H1 (cell line): Measurements from ENCODE around the gene ANKRD11. TPM values are rescaled to one million over a fixed set of nuclear protein-coding genes. Genes with fewer than 3 reads are reported as not detected.
A peak's percentile ranks its signal among the peaks of the same experiment; 100 is the strongest.

ENCODE experiments used
- CTCF ChIA-PET: fragments of 300-600 bp; sonication (Branson Sonifier 250); formaldehyde crosslinking; loops from one replicate; lab custom pipeline; 2021; ENCODE audit not compliant: partially characterized antibody; lab: Charles Lee
- POLR2A ChIA-PET: fragments of 300-600 bp; sonication (Branson Sonifier 250); formaldehyde crosslinking; loops from one replicate; lab custom pipeline; 2021; ENCODE audit warnings: inconsistent platforms; ENCODE audit not compliant: partially characterized antibody; lab: Charles Lee
- DNase-seq, 2 experiments: peaks; one replicate each; pipeline versions ENCODE4 v3.0.0 to v3.0.0-alpha.2; 2010 to 2022; ENCODE audit warnings: low spot score in 2 of 2, low read depth in 1 of 2, mixed read lengths in 1 of 2
- FAIRE-seq: peaks from 2 replicates; lab custom pipeline; 2011; peaks lifted over from hg19 to GRCh38; lab: Jason Lieb, UNC
- H2AFZ ChIP-seq: 2 replicates; pipeline ENCODE4 v1.8.1; 2012; ENCODE audit warnings: low read length, inconsistent platforms
- H2AK5ac ChIP-seq: 2 replicates; pipeline ENCODE4 v1.6.1; 2013; ENCODE audit warnings: low read depth, low read length
- H2BK120ac ChIP-seq: replicated peaks from 2 replicates; pipeline ENCODE3; 2013; ENCODE audit warnings: low read depth, low read length, inconsistent platforms
- H2BK12ac ChIP-seq: 2 replicates; pipeline ENCODE4 v1.6.1; 2013; ENCODE audit warnings: low read depth, low read length
- H2BK15ac ChIP-seq: 2 replicates; pipeline ENCODE4 v1.6.1; 2013; ENCODE audit warnings: low read length
- H2BK20ac ChIP-seq: 2 replicates; pipeline ENCODE4 v1.6.1; 2013; ENCODE audit warnings: low read length
- H2BK5ac ChIP-seq: 2 replicates; pipeline ENCODE4 v1.6.1; 2013; ENCODE audit warnings: low read depth, low read length
- H3K14ac ChIP-seq: 2 replicates; pipeline ENCODE4 v1.6.1; 2013; ENCODE audit warnings: inconsistent platforms; ENCODE audit not compliant: insufficient read length
- H3K18ac ChIP-seq: 2 replicates; pipeline ENCODE4 v1.6.1; 2013; ENCODE audit warnings: low read length; ENCODE audit errors: extremely low read depth
- H3K23ac ChIP-seq: 2 replicates; pipeline ENCODE4 v1.6.1; 2013; ENCODE audit warnings: inconsistent platforms; ENCODE audit not compliant: insufficient read length
- H3K23me2 ChIP-seq: 2 replicates; pipeline ENCODE4 v1.6.1; 2013; ENCODE audit warnings: low read depth, low read length
- H3K27ac ChIP-seq: 2 replicates; pipeline ENCODE4 v1.6.1; 2011; ENCODE audit warnings: low read depth, low read length, inconsistent platforms
- H3K27me3 ChIP-seq, 4 experiments: replicated peaks in 1 of 4; 1 replicate in 1 of 4; 2 replicates in 3 of 4; pipeline versions ENCODE4 v1.6.1 to v1.8.1; 2011 to 2013; ENCODE audit warnings: low read length in 3 of 4, mild to moderate bottlenecking in 3 of 4, inconsistent platforms in 2 of 4, mixed read lengths in 2 of 4, moderate library complexity in 1 of 4; ENCODE audit not compliant: control insufficient read depth in 3 of 4, insufficient read depth in 3 of 4; ENCODE audit errors: extremely low read depth in 1 of 4
- H3K36me3 ChIP-seq, 4 experiments: 2 replicates each; pipeline versions ENCODE4 v1.6.1 to v1.8.1; 2011 to 2013; ENCODE audit warnings: mild to moderate bottlenecking in 4 of 4, low read length in 3 of 4, moderate library complexity in 2 of 4, control low read depth in 1 of 4, inconsistent platforms in 1 of 4; ENCODE audit not compliant: insufficient read depth in 4 of 4, control insufficient read depth in 2 of 4
- H3K4ac ChIP-seq: replicated peaks from 2 replicates; pipeline ENCODE3; 2013; ENCODE audit warnings: low read length, low read depth, mixed read lengths, inconsistent platforms; ENCODE audit not compliant: insufficient read length
- H3K4me1 ChIP-seq, 4 experiments: replicated peaks in 1 of 4; 1 replicate in 1 of 4; 2 replicates in 3 of 4; pipeline versions ENCODE4 v1.6.1 to v1.8.1; 2011 to 2013; ENCODE audit warnings: low read length in 3 of 4, inconsistent platforms in 2 of 4, mixed read lengths in 1 of 4; ENCODE audit not compliant: insufficient read depth in 4 of 4, control insufficient read depth in 3 of 4
- H3K4me2 ChIP-seq, 2 experiments: 2 replicates each; pipeline versions ENCODE4 v1.6.1 to v1.8.1; 2011 to 2013; ENCODE audit warnings: low read depth in 2 of 2, low read length in 2 of 2, control low read depth in 1 of 2, inconsistent platforms in 1 of 2, mild to moderate bottlenecking in 1 of 2; ENCODE audit not compliant: insufficient read depth in 1 of 2
- H3K4me3 ChIP-seq, 4 experiments: fragments of 200-600, 300-600 bp in 1 of 4; sonication (generic), shearing (Covaris generic), sonication (Bioruptor Twin) in 1 of 4; 2 replicates each; pipeline versions ENCODE4 v1.5.1 to v1.8.1; 2011 to 2016; ENCODE audit warnings: low read length in 4 of 4, low read depth in 3 of 4, control low read depth in 2 of 4, inconsistent platforms in 2 of 4, mild to moderate bottlenecking in 2 of 4, mixed read lengths in 1 of 4, moderate library complexity in 1 of 4; ENCODE audit not compliant: insufficient read depth in 2 of 4; ENCODE audit errors: extremely low read depth in 1 of 4
- H3K56ac ChIP-seq: replicated peaks from 2 replicates; pipeline ENCODE3; 2013; ENCODE audit warnings: low read depth, mild to moderate bottlenecking, mixed read lengths, low read length, inconsistent platforms; ENCODE audit not compliant: insufficient read length
- H3K79me1 ChIP-seq: 2 replicates; pipeline ENCODE4 v1.6.1; 2013; ENCODE audit warnings: low read depth, low read length, control low read depth
- H3K79me2 ChIP-seq, 2 experiments: 2 replicates each; pipeline versions ENCODE4 v1.6.1 to v1.8.1; 2012 to 2013; ENCODE audit warnings: low read length in 2 of 2, mild to moderate bottlenecking in 2 of 2, inconsistent platforms in 1 of 2; ENCODE audit not compliant: insufficient read depth in 2 of 2, control insufficient read depth in 1 of 2
- H3K9ac ChIP-seq, 4 experiments: replicated peaks in 1 of 4; 1 replicate in 1 of 4; 2 replicates in 3 of 4; pipeline versions ENCODE4 v1.6.1 to v1.8.1; 2011 to 2013; ENCODE audit warnings: low read depth in 3 of 4, low read length in 3 of 4, control low read depth in 2 of 4, mild to moderate bottlenecking in 2 of 4, moderate library complexity in 2 of 4, inconsistent platforms in 1 of 4; ENCODE audit errors: extremely low read depth in 1 of 4
- H3K9me3 ChIP-seq, 2 experiments: 2 replicates each; pipeline versions ENCODE4 v1.6.1 to v1.8.1; 2012 to 2013; ENCODE audit warnings: mild to moderate bottlenecking in 2 of 2, moderate library complexity in 2 of 2, control low read depth in 1 of 2, inconsistent platforms in 1 of 2, low read depth in 1 of 2, low read length in 1 of 2, mixed read lengths in 1 of 2; ENCODE audit not compliant: insufficient read depth in 2 of 2
- H4K20me1 ChIP-seq, 2 experiments: replicated peaks in 1 of 2; 2 replicates each; pipeline versions ENCODE3 to v1.8.1; 2011 to 2013; ENCODE audit warnings: inconsistent platforms in 2 of 2, low read length in 2 of 2, mild to moderate bottlenecking in 1 of 2; ENCODE audit not compliant: insufficient read depth in 2 of 2, control insufficient read depth in 1 of 2
- H4K5ac ChIP-seq: 2 replicates; pipeline ENCODE4 v1.6.1; 2013; ENCODE audit warnings: low read length, low read depth, mixed read lengths, inconsistent platforms; ENCODE audit not compliant: insufficient read length
- H4K8ac ChIP-seq: 2 replicates; pipeline ENCODE4 v1.8.0; 2013; ENCODE audit warnings: mild to moderate bottlenecking, moderate library complexity, low read length, inconsistent platforms; ENCODE audit not compliant: insufficient read depth; ENCODE audit errors: extremely low read depth
- H4K91ac ChIP-seq: replicated peaks from 2 replicates; pipeline ENCODE3; 2013; ENCODE audit warnings: low read length, mixed read lengths, inconsistent platforms; ENCODE audit not compliant: insufficient read length
- BACH1 ChIP-seq: IDR thresholded peaks from 2 replicates; pipeline ENCODE4 v1.6.1; 2012; ENCODE audit warnings: low read length, improper control_type of control experiment
- GABPA ChIP-seq: IDR thresholded peaks from 2 replicates; pipeline ENCODE4 v1.6.1; 2011; ENCODE audit warnings: mild to moderate bottlenecking, low read length, moderate library complexity, borderline replicate concordance; ENCODE audit not compliant: insufficient read depth
- MAFK ChIP-seq: IDR thresholded peaks from 2 replicates; pipeline ENCODE4 v1.6.1; 2012; ENCODE audit warnings: low read depth, mild to moderate bottlenecking, improper control_type of control experiment, low read length
- MAX ChIP-seq: IDR thresholded peaks from 2 replicates; pipeline ENCODE4 v1.6.1; 2012; ENCODE audit warnings: inconsistent platforms
- PHF8 ChIP-seq: fragments of 200-600 bp; sonication (generic); conservative IDR thresholded peaks from 2 replicates; pipeline ENCODE4 v1.7.1; 2012; ENCODE audit warnings: low read depth, mild to moderate bottlenecking, inconsistent platforms, low read length, moderate library complexity
- RAD21 ChIP-seq, 2 experiments: IDR thresholded peaks in 1 of 2; conservative IDR thresholded peaks in 1 of 2; 2 replicates each; pipeline ENCODE4 v1.6.1; 2011; ENCODE audit warnings: low read depth in 2 of 2, low read length in 2 of 2, improper control_type of control experiment in 1 of 2, inconsistent platforms in 1 of 2, mild to moderate bottlenecking in 1 of 2, moderate library complexity in 1 of 2
- SIN3A ChIP-seq, 2 experiments: IDR thresholded peaks in 1 of 2; conservative IDR thresholded peaks in 1 of 2; 2 replicates each; pipeline ENCODE4 v1.6.1; 2011 to 2012; ENCODE audit warnings: low read length in 2 of 2, improper control_type of control experiment in 1 of 2, low read depth in 1 of 2, mild to moderate bottlenecking in 1 of 2
- WGBS, 2 experiments: shearing (Covaris generic) in 1 of 2; methylation state at CpG; one replicate each; pipeline versions ENCODE4 v1.1.6 to v1.1.7; 2013 to 2015; ENCODE audit warnings: low lambda C conversion rate in 2 of 2, mixed read lengths in 2 of 2, inconsistent platforms in 1 of 2, low coverage in 1 of 2, missing lambda C conversion rate in 1 of 2; ENCODE audit not compliant: insufficient replicate concordance in 2 of 2, insufficient coverage in 1 of 2, insufficient read length in 1 of 2; ENCODE audit errors: extremely low coverage in 1 of 2, missing lambda C conversion rate in 1 of 2; 5-methylcytosine and 5-hydroxymethylcytosine counted together
- polyA plus RNA-seq, 7 experiments: library from polyadenylated mRNA; depleted of rRNA in 3 of 7; stranded (reverse) in 5 of 7; unstranded in 2 of 7; fragments of >200 nt in 5 of 7; fragments of 200-250 nt in 2 of 7; gene quantifications; 1 replicate in 5 of 7; 2 replicates in 1 of 7; 4 replicates in 1 of 7; pipeline versions ENCODE4 v1.2.1 to v1.2.3, GENCODE V29; 2011 to 2013; ENCODE audit warnings: missing spikeins in 2 of 7, mixed read lengths in 2 of 7
- total RNA-seq: library from RNA; stranded (reverse); fragmentation: NEBNext Ultra II Directional; extraction: Animal tissue kit (Norgen Biotek cat#: 25700); gene quantifications from 2 replicates; pipeline ENCODE4 v1.2.1, GENCODE V29; 2021

Gene ANKRD11
- total and polyA plus RNA-seq, 2 of the 8 experiments (the other 6 are each of a cell fraction or from before 2014, with no cell fraction given), result 46.5 to 142 TPM

- Histone ChIP-seq H3K4me1 (peaks cover 0 to 6% (median 0%) of the 10 kb centered on the region in 4 experiments; a peak in 1 of 7 replicates), H2AFZ (no peak overlapping the region), H2BK20ac (no peak overlapping the region), H3K23ac (no peak overlapping the region), H2AK5ac (no peak overlapping the region), H3K27me3 (no peaks in the 10 kb centered on the region), H3K4me2 (no peak overlapping the region), H3K79me2 (peaks cover 5 to 87% of the 10 kb centered on the region in 2 experiments; a peak in 3 of 4 replicates), H2BK15ac (no peak overlapping the region), H4K20me1 (peaks cover 25 to 53% of the 10 kb centered on the region in 2 experiments), H3K56ac (no peak overlapping the region), H2BK120ac (no peak overlapping the region), H2BK5ac (no peak overlapping the region; the same call in 1 of the 2 replicates), H3K14ac (no peak overlapping the region), H3K79me1 (peaks cover 37% of the 10 kb centered on the region), H3K23me2 (no peaks in the 10 kb centered on the region), H3K4me3 (no peak overlapping the region), H3K27ac (no peak overlapping the region), H3K9ac (no peak overlapping the region), H4K91ac (no peak overlapping the region), H2BK12ac (no peak overlapping the region), H3K9me3 (no peaks in the 10 kb centered on the region), H3K36me3 (peaks cover 5 to 17% (median 15%) of the 10 kb centered on the region in 4 experiments; a peak in 7 of 8 replicates), H3K18ac (no peak overlapping the region), H3K4ac (no peak overlapping the region), H4K5ac (no peak overlapping the region), H4K8ac (no peak overlapping the region; the same call in 1 of the 2 replicates)
- CTCF ChIA-PET, result interaction anchor here (0.6 to 4.1 kb wide), 19 partner anchors 8 to 208 kb away, joined by 3 to 42 read pairs (median 6); no protein-coding TSS in a partner anchor
- DNase-seq (peak in 1 of 2 experiments; percentile 90), FAIRE-seq (peak; percentile 63)
- 88% methylated on average over 30 of the region's 30 CpGs; no CpG with 5 or more reads in 1 of the 2 experiments for WGBS, 2 experiments
- POLR2A ChIA-PET, result interaction anchor here (0.6 to 1.6 kb wide), 6 partner anchors 11 to 65 kb away, joined by 3 to 7 read pairs (median 4); no protein-coding TSS in a partner anchor
- TF ChIP-seq MAX (peak; percentile 72; the same call in 1 of the 2 replicates), SIN3A (conservative IDR thresholded peaks at IDR 0.05 in 1 of 2, IDR thresholded peaks at IDR 0.05 in 1 of 2; ENCODE audit: low read depth in 1 of 2, low read length in 2 of 2) (peak in 1 of 2 experiments; percentile 59; a peak in 1 of 4 replicates), MAFK (no peak), BACH1 (no peak), PHF8 (no peak), GABPA (0 out of 2 replicates have a peak, but pooled peaks have one; percentile 40), RAD21 (IDR thresholded peaks at IDR 0.05 in 1 of 2, conservative IDR thresholded peaks at IDR 0.05 in 1 of 2; ENCODE audit: low read depth in 2 of 2, low read length in 2 of 2) (peak; percentile 62 to 68)
Observed at GRCh38 chr16:89308391-89309333, 181.7 kb downstream of the ANKRD11 start.
